K562 (cell line): ENCODE results near the gene ST14. TPM values are rescaled to one million over a fixed set of nuclear protein-coding genes. Genes with fewer than 3 reads are reported as not detected.

ENCODE experiments used
- ARNT ChIP-seq, 2 experiments: fragments of 450-650 bp; IDR thresholded peaks; 2 replicates each; pipeline ENCODE4 v1.6.1; 2016; ENCODE audit warnings: mild to moderate bottlenecking in 1 of 2
- C11orf30 ChIP-seq: fragments of 450-650 bp; IDR thresholded peaks from 2 replicates; pipeline ENCODE4 v1.6.1; 2016; ENCODE audit warnings: low read depth, mild to moderate bottlenecking
- JUND ChIP-seq, 2 experiments: IDR thresholded peaks; 2 replicates in 1 of 2; 3 replicates in 1 of 2; pipeline ENCODE4 v1.6.1; 2011; ENCODE audit warnings: borderline replicate concordance in 2 of 2, low read depth in 2 of 2, low read length in 2 of 2, improper control_type of control experiment in 1 of 2, missing biosample characterization in 1 of 2, missing genetic modification characterization in 1 of 2, missing genetic modification reagents in 1 of 2
- MAFF ChIP-seq: IDR thresholded peaks from 2 replicates; pipeline ENCODE4 v1.6.1; 2012; ENCODE audit warnings: low read length, improper control_type of control experiment
- MAFG ChIP-seq: fragments of 450-650 bp; conservative IDR thresholded peaks from 2 replicates; pipeline ENCODE4 v1.6.1; 2016; ENCODE audit warnings: missing genetic modification characterization, missing compliant biosample characterization
- SRSF3 ChIP-seq: fragments of 200-400 bp; formaldehyde crosslinking; IDR thresholded peaks from 2 replicates; pipeline ENCODE4 v1.6.1; 2016; ENCODE audit warnings: mild to moderate bottlenecking, low read length, moderate library complexity; ENCODE audit not compliant: insufficient read depth
- ZFP91 ChIP-seq: sonication (generic); formaldehyde crosslinking; IDR thresholded peaks from 2 replicates; pipeline ENCODE4 v1.8.0; 2022; ENCODE audit warnings: mild to moderate bottlenecking, missing genetic modification reagents
- ZNF184 ChIP-seq: sonication (generic); formaldehyde crosslinking; IDR thresholded peaks from 2 replicates; pipeline ENCODE4 v1.5.0; 2020; ENCODE audit warnings: missing genetic modification reagents
- ZNF696 ChIP-seq: fragments of 250-450 bp; sonication (Bioruptor Pico); conservative IDR thresholded peaks from 2 replicates; pipeline ENCODE4 v1.4.0; 2020; ENCODE audit warnings: mild to moderate bottlenecking, moderate library complexity
- polyA plus RNA-seq, 8 experiments: library from polyadenylated mRNA; depleted of rRNA in 4 of 8; stranded (reverse) in 5 of 8; unstranded in 3 of 8; fragments of >200 nt; fragmentation: Nextera tagmentation in 2 of 8; fragmentation: Illumina TruSeq in 1 of 8; extraction: Ambion mirVana in 2 of 8; extraction: Trizol in 1 of 8; gene quantifications; 2 replicates each; pipeline versions ENCODE4 v1.2.1 to v1.2.3, GENCODE V29; 2011 to 2014; ENCODE audit warnings: inconsistent platforms in 1 of 8, missing spikeins in 1 of 8
- total RNA-seq, 7 experiments: library from RNA; depleted of rRNA in 6 of 7; stranded (reverse); fragments of >200 nt in 6 of 7; fragmentation: Illumina TruSeq in 2 of 7; extraction: Trizol in 2 of 7; gene quantifications; 2 replicates each; pipeline versions ENCODE4 v1.2.1 to v1.2.3, GENCODE V29; 2011 to 2021; ENCODE audit warnings: low replicate concordance in 1 of 7
- TF ChIP-seq, protein P1 (sequence below): fragments of 250-450 bp; sonication (Bioruptor Pico); IDR thresholded peaks from 2 replicates; pipeline ENCODE4 v1.5.0; 2022; ENCODE audit warnings: mild to moderate bottlenecking

Gene ST14
- total and polyA plus RNA-seq, 9 of the 15 experiments (the other 6 are each of a cell fraction or from before 2014, with no cell fraction given), result 0.08 to 0.20 TPM; not detected in 7

DNA sequence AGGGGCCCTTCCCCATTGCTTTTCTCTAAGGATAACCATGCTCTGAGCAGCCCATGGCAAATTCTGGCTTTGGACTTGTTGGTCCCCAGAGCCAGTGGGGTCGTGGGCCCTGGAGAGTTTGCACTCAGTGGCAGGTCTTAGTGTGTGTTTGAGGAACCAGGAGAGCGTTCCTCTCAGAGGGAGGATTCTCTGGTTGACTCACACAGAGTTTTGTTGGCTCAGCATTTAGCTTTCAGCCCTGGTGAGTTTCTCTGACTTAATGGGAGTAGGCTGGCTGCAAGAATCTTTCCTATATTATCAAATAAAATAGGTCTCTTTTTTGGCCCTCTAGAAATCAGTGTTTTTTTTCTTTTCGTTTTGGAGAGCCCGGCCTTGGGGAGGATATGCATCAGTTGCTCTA lies 20.9 kb downstream of the ST14 start (continued):
- TF ChIP-seq SRSF3 (no peak), MAFG (tag) (peak; percentile 31; the same call in 1 of the 2 replicates), ZNF696 (CRISPR knock-in tag) (no peak), C11orf30 (peak; percentile 45; the same call in 1 of the 2 replicates), JUND (IDR thresholded peaks at IDR 0.05; ENCODE audit: borderline replicate concordance, low read depth, low read length) (no peak), JUND (tag; IDR thresholded peaks at IDR 0.05; ENCODE audit: borderline replicate concordance, low read depth, low read length) (no peak), ARNT (IDR thresholded peaks at IDR 0.05) (no peak), ZFP91 (CRISPR knock-in tag) (no peak), MAFF (0 out of 2 replicates have a peak, but pooled peaks have one; percentile 5), ZNF184 (CRISPR knock-in tag) (no peak)
- TF ChIP-seq, protein P1, sequence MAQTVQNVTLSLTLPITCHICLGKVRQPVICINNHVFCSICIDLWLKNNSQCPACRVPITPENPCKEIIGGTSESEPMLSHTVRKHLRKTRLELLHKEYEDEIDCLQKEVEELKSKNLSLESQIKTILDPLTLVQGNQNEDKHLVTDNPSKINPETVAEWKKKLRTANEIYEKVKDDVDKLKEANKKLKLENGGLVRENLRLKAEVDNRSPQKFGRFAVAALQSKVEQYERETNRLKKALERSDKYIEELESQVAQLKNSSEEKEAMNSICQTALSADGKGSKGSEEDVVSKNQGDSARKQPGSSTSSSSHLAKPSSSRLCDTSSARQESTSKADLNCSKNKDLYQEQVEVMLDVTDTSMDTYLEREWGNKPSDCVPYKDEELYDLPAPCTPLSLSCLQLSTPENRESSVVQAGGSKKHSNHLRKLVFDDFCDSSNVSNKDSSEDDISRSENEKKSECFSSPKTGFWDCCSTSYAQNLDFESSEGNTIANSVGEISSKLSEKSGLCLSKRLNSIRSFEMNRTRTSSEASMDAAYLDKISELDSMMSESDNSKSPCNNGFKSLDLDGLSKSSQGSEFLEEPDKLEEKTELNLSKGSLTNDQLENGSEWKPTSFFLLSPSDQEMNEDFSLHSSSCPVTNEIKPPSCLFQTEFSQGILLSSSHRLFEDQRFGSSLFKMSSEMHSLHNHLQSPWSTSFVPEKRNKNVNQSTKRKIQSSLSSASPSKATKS, result no peak
